ENCODE measurements around the gene ROBO1. TPM values are rescaled to one million over a fixed set of nuclear protein-coding genes. Genes with fewer than 3 reads are reported as not detected.

ROBO1 gene
- total and polyA plus RNA-seq, 2 donors (not counting 1 experiment from before 2014, with no cell fraction given), result 0.27 to 3.2 TPM

GRCh38 chr3:78721771-78722543, 1045.8 kb downstream of the ROBO1 start:
- Histone ChIP-seq H3K27me3 (replicated peaks in 1 of 4; ENCODE audit: control extremely low read depth in 1 of 4, control insufficient read depth in 3 of 4, insufficient read depth in 4 of 4, low read length in 3 of 4) (no peaks in the 10 kb centered on the region), H3K4me1 (ENCODE audit: control insufficient read depth in 2 of 2, insufficient read depth in 2 of 2, low read length in 2 of 2) (no peaks in the 10 kb centered on the region), H3K9ac (ENCODE audit: low read length) (no peak overlapping the region), H2AFZ (ENCODE audit: insufficient read depth, low read depth, low read length, poor library complexity, severe bottlenecking) (no peak overlapping the region), H3K4me3 (ENCODE audit: control extremely low read depth in 1 of 5, extremely low read depth in 1 of 5, insufficient read depth in 1 of 5, low read depth in 2 of 5, low read length in 4 of 5) (no peak overlapping the region), H3K79me2 (ENCODE audit: control insufficient read depth, insufficient read depth, low read length) (no peaks in the 10 kb centered on the region), H4K20me1 (ENCODE audit: control insufficient read depth, insufficient read depth, low read length, poor library complexity, severe bottlenecking) (no peaks in the 10 kb centered on the region), H3K4me2 (replicated peaks; ENCODE audit: low read depth, low read length, poor library complexity, severe bottlenecking) (no peak overlapping the region), H3K36me3 (replicated peaks in 1 of 2; ENCODE audit: control extremely low read depth in 1 of 2, control insufficient read depth in 1 of 2, extremely low read depth in 1 of 2, insufficient read depth in 2 of 2, low read length in 1 of 2) (no peaks in the 10 kb centered on the region), H3K27ac (ENCODE audit: low read length in 2 of 2) (no peak overlapping the region), H3K9me3 (ENCODE audit: control extremely low read depth in 1 of 3, control insufficient read depth in 2 of 3, insufficient read depth in 1 of 3, low read length in 2 of 3) (no peaks in the 10 kb centered on the region)
- no peak for DNase-seq
- CTCF ChIA-PET, result no interaction called here
- Mint-ChIP-seq H3K27ac (no peak overlapping the region), H3K27me3 (no peaks in the 10 kb centered on the region), H3K4me3 (no peak overlapping the region), H3K4me1 (no peaks in the 10 kb centered on the region), H3K9me3 (ENCODE audit: insufficient read depth) (no peaks in the 10 kb centered on the region)
- intact Hi-C loops (cut with micrococcal nuclease), result no loop called here
- POLR2A ChIA-PET, result no interaction called here
- ATAC-seq (ENCODE audit: low read depth), result no peak
- no CpG with 5 or more reads among the region's 1 CpG for WGBS (ENCODE audit: insufficient coverage)
- TF ChIP-seq CTCF (IDR thresholded peaks at IDR 0.05) (no peak), EZH2 (IDR thresholded peaks at IDR 0.05; ENCODE audit: borderline replicate concordance, insufficient read depth, low read depth, low read length, poor library complexity, severe bottlenecking) (no peak)

GRCh38 chr3:78718707-78719106, 1049.1 kb downstream of the ROBO1 start:
- Histone ChIP-seq H3K9ac (ENCODE audit: low read length) (no peak overlapping the region), H3K79me2 (ENCODE audit: control insufficient read depth, insufficient read depth, low read length) (no peaks in the 10 kb centered on the region), H3K4me1 (ENCODE audit: control insufficient read depth in 2 of 2, insufficient read depth in 2 of 2, low read length in 2 of 2) (no peaks in the 10 kb centered on the region), H3K27me3 (replicated peaks in 1 of 4; ENCODE audit: control extremely low read depth in 1 of 4, control insufficient read depth in 3 of 4, insufficient read depth in 4 of 4, low read length in 3 of 4) (no peaks in the 10 kb centered on the region), H3K9me3 (ENCODE audit: control extremely low read depth in 1 of 3, control insufficient read depth in 2 of 3, insufficient read depth in 1 of 3, low read length in 2 of 3) (peaks cover 0 to 4% (median 0%) of the 10 kb centered on the region in 3 donors), H3K4me2 (replicated peaks; ENCODE audit: low read depth, low read length, poor library complexity, severe bottlenecking) (no peak overlapping the region), H3K27ac (ENCODE audit: low read length in 2 of 2) (no peak overlapping the region), H3K36me3 (replicated peaks in 1 of 2; ENCODE audit: control extremely low read depth in 1 of 2, control insufficient read depth in 1 of 2, extremely low read depth in 1 of 2, insufficient read depth in 2 of 2, low read length in 1 of 2) (no peaks in the 10 kb centered on the region), H4K20me1 (ENCODE audit: control insufficient read depth, insufficient read depth, low read length, poor library complexity, severe bottlenecking) (no peaks in the 10 kb centered on the region), H2AFZ (ENCODE audit: insufficient read depth, low read depth, low read length, poor library complexity, severe bottlenecking) (no peak overlapping the region), H3K4me3 (ENCODE audit: control extremely low read depth in 1 of 5, extremely low read depth in 1 of 5, insufficient read depth in 1 of 5, low read depth in 2 of 5, low read length in 4 of 5) (no peak overlapping the region)
- Mint-ChIP-seq H3K4me3 (no peak overlapping the region), H3K9me3 (ENCODE audit: insufficient read depth) (no peaks in the 10 kb centered on the region), H3K27me3 (no peaks in the 10 kb centered on the region), H3K4me1 (no peaks in the 10 kb centered on the region), H3K27ac (no peak overlapping the region)
- ATAC-seq (ENCODE audit: low read depth) (no peak), DNase-seq (no peak)
- POLR2A ChIA-PET, result no interaction called here
- CTCF ChIA-PET, result no interaction called here
- intact Hi-C loops (cut with micrococcal nuclease), result no loop called here
- TF ChIP-seq CTCF (IDR thresholded peaks at IDR 0.05), result no peak
- no peak for TF ChIP-seq EZH2 (IDR thresholded peaks at IDR 0.05; ENCODE audit: borderline replicate concordance, insufficient read depth, low read depth, low read length, poor library complexity, severe bottlenecking)

Measured in B cell (primary cell).